GM13976 (cell line): ENCODE results near the gene S100A10.
A peak's percentile ranks its signal among the peaks of the same experiment; 100 is the strongest.

Experiments used
- DNase-seq: peaks from one replicate; pipeline ENCODE4 v3.0.0; 2012; ENCODE audit warnings: low spot score
- CTCF ChIP-seq: IDR thresholded peaks from 2 replicates; pipeline ENCODE4 v1.5.1; 2012; ENCODE audit warnings: borderline replicate concordance, mild to moderate bottlenecking; ENCODE audit not compliant: insufficient read depth; ENCODE audit errors: extremely low read depth, missing control alignments, control extremely low read depth
- in situ Hi-C: fragments of 300-500 bp; cut with MboI; formaldehyde crosslinking; loops from one replicate; pipeline ENCODE4 v1.12.0; 2022; ENCODE audit warnings: low sequenced_read_pairs, mixed read lengths, inconsistent platforms; ENCODE audit not compliant: unreplicated experiment

Gene S100A10

DNA sequence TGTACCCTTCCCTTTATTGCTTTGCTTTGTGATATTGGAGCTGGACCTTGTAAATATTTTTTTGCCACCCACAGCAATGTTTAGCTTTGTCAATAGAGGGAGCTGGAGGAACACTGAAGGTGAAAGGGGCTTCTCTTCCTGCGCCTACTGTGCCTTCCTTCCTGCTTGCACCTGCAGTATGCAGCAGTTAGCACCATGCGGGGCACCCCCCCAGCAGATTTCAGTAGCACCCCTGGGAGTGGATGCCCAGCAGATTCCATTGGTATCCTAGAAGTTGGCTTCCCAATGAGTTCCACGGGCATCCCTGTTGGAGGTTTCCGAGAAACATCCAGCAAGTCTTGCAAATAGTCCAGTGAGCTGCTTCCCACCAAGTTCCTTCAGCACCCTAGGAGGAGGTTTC lies 25.6 kb downstream of the S100A10 start:
- TF ChIP-seq CTCF = peak; percentile 54
- peak; percentile 60 for DNase-seq
- in situ Hi-C loops = no loop called here

DNA sequence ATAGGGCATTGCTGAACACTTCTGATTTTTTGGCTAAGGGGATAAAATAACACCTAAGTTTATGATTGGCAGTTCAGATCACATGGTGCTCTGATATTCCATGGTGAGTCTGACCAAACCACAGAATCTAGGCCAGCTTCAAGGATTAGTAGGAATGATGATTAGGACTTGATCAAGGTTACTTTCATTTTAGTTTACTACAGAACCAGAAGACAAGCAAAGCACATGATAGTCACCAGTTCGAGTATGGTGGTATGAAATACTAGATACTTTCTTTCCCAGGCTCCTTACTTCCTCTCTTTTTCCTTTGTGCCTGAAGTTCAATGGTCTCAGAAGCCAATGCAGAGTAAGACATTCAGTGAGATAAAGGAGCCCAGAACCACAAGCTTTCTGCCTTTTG lies 26.6 kb downstream of the S100A10 start:
- no peak for TF ChIP-seq CTCF
- in situ Hi-C loops = no loop called here
- DNase-seq = no peak

DNA sequence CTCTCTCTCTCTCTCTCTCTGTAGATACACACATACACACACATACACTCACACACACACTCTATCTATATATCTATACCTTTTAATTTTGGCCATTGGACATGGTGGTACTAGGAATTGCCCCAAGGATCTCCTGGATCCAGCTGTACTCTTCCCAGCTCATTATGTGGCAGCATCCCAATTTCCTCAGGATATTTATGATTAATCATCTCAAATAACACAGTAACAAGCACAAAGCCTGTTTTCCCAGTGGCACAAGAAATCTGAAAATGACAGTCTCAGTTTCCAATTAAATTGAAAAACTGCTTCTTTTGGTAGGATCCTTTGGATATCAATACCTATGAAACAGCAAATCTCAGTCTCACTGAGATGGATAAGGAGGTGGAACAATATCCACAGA lies 27.6 kb downstream of the S100A10 start:
- DNase-seq = no peak
- TF ChIP-seq CTCF = no peak
- in situ Hi-C loops = no loop called here

DNA sequence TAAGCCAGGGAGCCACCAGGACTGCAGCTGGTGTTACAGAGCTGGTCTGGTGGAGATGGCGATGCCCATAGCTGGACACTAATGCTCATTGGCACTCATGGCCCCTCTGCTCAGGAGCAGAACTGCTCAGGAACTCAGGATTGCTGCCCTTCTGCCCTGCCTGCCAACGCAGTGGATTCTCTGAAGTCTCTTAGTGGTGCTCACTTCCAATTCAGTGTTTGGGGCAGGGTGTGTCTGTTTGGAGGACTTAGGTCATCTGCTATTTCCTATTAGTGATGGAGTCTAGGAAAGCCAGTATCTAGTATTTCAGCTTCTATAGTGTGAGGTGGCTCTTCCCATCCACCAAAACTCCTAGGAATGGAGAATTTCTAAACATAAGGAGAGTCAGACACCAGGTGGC lies 29.1 kb downstream of the S100A10 start:
- TF ChIP-seq CTCF = no peak
- DNase-seq = no peak
- in situ Hi-C loops = no loop called here

DNA sequence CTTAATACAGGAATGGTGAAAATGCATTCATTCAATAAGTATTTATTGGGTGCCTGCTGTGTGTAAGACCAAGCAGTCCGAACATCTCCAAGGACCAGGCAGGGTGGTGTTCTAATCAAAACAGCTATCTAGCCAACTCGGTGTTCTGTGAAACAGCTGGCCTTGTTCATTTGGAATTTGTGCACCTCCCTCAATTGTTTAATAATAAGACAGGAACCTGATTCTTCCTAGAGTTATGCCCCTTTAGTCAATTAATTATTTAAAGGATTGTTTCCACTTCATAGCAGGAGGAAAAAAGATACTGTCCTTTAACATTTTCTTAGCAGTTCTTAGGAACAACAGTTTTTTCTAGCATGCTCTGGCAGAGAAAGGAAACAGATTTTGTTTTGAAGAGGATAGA lies 30.4 kb downstream of the S100A10 start:
- in situ Hi-C loops = no loop called here
- TF ChIP-seq CTCF = no peak
- no peak for DNase-seq

DNA sequence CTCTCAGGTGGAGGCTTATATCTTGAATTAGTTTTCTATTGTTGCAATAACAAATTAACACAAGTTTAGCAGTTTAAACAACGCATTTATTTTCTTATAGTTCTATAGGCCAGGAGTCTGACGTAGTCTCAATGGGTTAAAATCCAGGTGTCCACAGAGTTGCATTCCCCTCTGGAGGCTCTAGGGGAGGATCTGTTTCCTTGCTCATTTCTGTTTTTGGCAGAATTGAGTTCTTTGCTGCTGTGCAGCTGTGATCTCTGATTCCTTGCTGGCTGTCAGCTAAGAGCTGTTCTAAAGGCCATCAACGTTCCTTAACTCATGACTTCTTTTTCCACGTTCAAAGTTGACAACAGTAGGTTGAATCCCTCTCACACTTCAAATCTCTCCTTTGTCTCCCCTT lies 31.8 kb downstream of the S100A10 start:
- in situ Hi-C loops = no loop called here
- no peak for DNase-seq
- TF ChIP-seq CTCF = no peak
